DND-41 (cell line): Measurements from ENCODE around the gene PGRMC1.

ENCODE experiments used
- ATAC-seq: fragments of 200-7000 bp; cut with Tn5 transposase; 3 replicates; pipeline ENCODE4 v1.9.1; 2021; ENCODE audit warnings: low read depth; ENCODE audit not compliant: insufficient read depth
- DNase-seq: peaks from one replicate; pipeline ENCODE4 v3.0.0-alpha.2; 2020
- H2AFZ ChIP-seq: 2 replicates; pipeline ENCODE4 v1.6.0; 2012; ENCODE audit warnings: low read depth, low read length
- H3K27ac ChIP-seq: 2 replicates; pipeline ENCODE4 v1.5.1; 2012; ENCODE audit warnings: low read length, inconsistent platforms
- H3K27me3 ChIP-seq: fragments of 200-600 bp; sonication (generic); 2 replicates; pipeline ENCODE4 v1.6.0; 2012; ENCODE audit warnings: low read length, mild to moderate bottlenecking, inconsistent platforms; ENCODE audit not compliant: insufficient read depth, poor library complexity
- H3K36me3 ChIP-seq: 2 replicates; pipeline ENCODE4 v1.5.1; 2012; ENCODE audit warnings: low read length, inconsistent platforms; ENCODE audit not compliant: insufficient read depth
- H3K4me1 ChIP-seq: 2 replicates; pipeline ENCODE4 v1.5.1; 2012; ENCODE audit warnings: mild to moderate bottlenecking, low read length; ENCODE audit not compliant: insufficient read depth
- H3K4me2 ChIP-seq: 2 replicates; pipeline ENCODE4 v1.6.0; 2012; ENCODE audit warnings: mild to moderate bottlenecking, moderate library complexity, low read length, inconsistent platforms; ENCODE audit not compliant: insufficient read depth
- H3K4me3 ChIP-seq, 2 experiments: fragments of 200-600 bp in 1 of 2; shearing (Covaris generic) in 1 of 2; 2 replicates each; pipeline ENCODE4 v1.5.1; 2012 to 2016; ENCODE audit warnings: inconsistent platforms in 2 of 2, low read length in 2 of 2, mild to moderate bottlenecking in 2 of 2, low read depth in 1 of 2, moderate library complexity in 1 of 2
- H3K79me2 ChIP-seq: 2 replicates; pipeline ENCODE4 v1.6.0; 2012; ENCODE audit warnings: low read length, inconsistent platforms; ENCODE audit not compliant: insufficient read depth
- H3K9ac ChIP-seq: 2 replicates; pipeline ENCODE4 v1.6.0; 2012; ENCODE audit warnings: low read depth, mild to moderate bottlenecking, inconsistent platforms, low read length, moderate library complexity
- H3K9me3 ChIP-seq: 2 replicates; pipeline ENCODE4 v1.5.1; 2012; ENCODE audit warnings: low read length, moderate library complexity, mild to moderate bottlenecking, inconsistent platforms; ENCODE audit not compliant: insufficient read depth, severe bottlenecking
- H4K20me1 ChIP-seq: 2 replicates; pipeline ENCODE4 v1.6.0; 2012; ENCODE audit warnings: low read length; ENCODE audit not compliant: insufficient read depth
- CTCF ChIP-seq: IDR thresholded peaks from 2 replicates; pipeline ENCODE4 v1.5.1; 2012; ENCODE audit warnings: borderline replicate concordance, low read length, moderate library complexity, mild to moderate bottlenecking; ENCODE audit not compliant: poor library complexity, severe bottlenecking; ENCODE audit errors: extremely low read depth
- EZH2 ChIP-seq: IDR thresholded peaks from 3 replicates; pipeline ENCODE4 v1.6.1; 2012; ENCODE audit warnings: borderline replicate concordance, low read depth, mild to moderate bottlenecking, moderate library complexity, low read length, inconsistent platforms; ENCODE audit not compliant: severe bottlenecking

PGRMC1 gene

GRCh38 chrX:119237562-119237942 lies 1.5 kb downstream of the PGRMC1 start:
- peaks cover 34% of the 10 kb centered on the region for H3K79me2 ChIP-seq
- H3K9me3 ChIP-seq, result no peaks in the 10 kb centered on the region
- H3K36me3 ChIP-seq, result peaks cover 32% of the 10 kb centered on the region
- ATAC-seq, result no peak
- no peak for TF ChIP-seq CTCF
- no peak for TF ChIP-seq EZH2
- no peak for DNase-seq
- peak overlapping the region; percentile 86 for H2AFZ ChIP-seq
- peak overlapping the region; percentile 89 for H3K9ac ChIP-seq
- H3K4me1 ChIP-seq, result peaks cover 31% of the 10 kb centered on the region
- peak overlapping the region; percentile 74 for H3K27ac ChIP-seq
- peaks cover 9% of the 10 kb centered on the region; the same call in 1 of the 2 replicates for H4K20me1 ChIP-seq
- H3K27me3 ChIP-seq, result peaks cover 14% of the 10 kb centered on the region
- H3K4me2 ChIP-seq, result peak overlapping the region; percentile 88
- peak overlapping the region; percentile 66 to 92; a peak in 3 of 4 replicates for H3K4me3 ChIP-seq

DNA sequence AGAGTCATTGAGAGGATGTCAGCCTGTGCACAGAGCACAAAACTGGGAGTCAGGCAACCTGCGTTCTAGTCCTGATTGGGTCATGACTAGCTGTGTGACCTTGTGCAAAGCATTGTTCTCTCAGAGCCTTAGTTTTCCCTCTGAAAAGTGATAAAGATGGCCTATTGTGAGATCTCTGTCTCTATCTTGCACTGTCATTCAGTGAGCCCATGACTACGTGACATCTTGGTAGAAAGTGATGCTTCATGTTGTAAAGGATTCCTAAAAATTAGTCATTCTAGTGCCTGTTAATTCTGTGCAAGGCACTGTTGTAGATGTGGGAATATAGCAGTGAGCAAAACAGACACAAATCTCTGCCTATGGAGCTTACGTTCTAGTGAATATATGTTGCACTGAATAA lies 2.5 kb downstream of the PGRMC1 start:
- peaks cover 14% of the 10 kb centered on the region for H3K27me3 ChIP-seq
- peaks cover 34% of the 10 kb centered on the region for H3K79me2 ChIP-seq
- H3K36me3 ChIP-seq, result peaks cover 42% of the 10 kb centered on the region
- no peaks in the 10 kb centered on the region for H3K9me3 ChIP-seq
- peak overlapping the region in 1 of 2 experiments; percentile 43; a peak in 2 of 4 replicates for H3K4me3 ChIP-seq
- no peak for TF ChIP-seq CTCF
- TF ChIP-seq EZH2, result no peak
- H4K20me1 ChIP-seq, result peaks cover 9% of the 10 kb centered on the region; the same call in 1 of the 2 replicates
- H3K9ac ChIP-seq, result no peak overlapping the region
- no peak overlapping the region for H3K27ac ChIP-seq
- H2AFZ ChIP-seq, result no peak overlapping the region
- H3K4me2 ChIP-seq, result peak overlapping the region; percentile 88
- ATAC-seq, result no peak
- no peak for DNase-seq
- peaks cover 31% of the 10 kb centered on the region for H3K4me1 ChIP-seq

- TF ChIP-seq EZH2 (no peak), CTCF (no peak)
- Histone ChIP-seq H3K27ac (no peak overlapping the region), H4K20me1 (peaks cover 9% of the 10 kb centered on the region; the same call in 1 of the 2 replicates), H3K9ac (no peak overlapping the region), H3K9me3 (no peaks in the 10 kb centered on the region), H3K79me2 (peaks cover 34% of the 10 kb centered on the region), H2AFZ (no peak overlapping the region), H3K4me3 (no peak overlapping the region), H3K27me3 (peaks cover 2% of the 10 kb centered on the region), H3K4me1 (peaks cover 28% of the 10 kb centered on the region), H3K36me3 (peaks cover 50% of the 10 kb centered on the region), H3K4me2 (no peak overlapping the region)
- no peak for ATAC-seq
- DNase-seq, result no peak
Measured at GRCh38 chrX:119240356-119240755, 4.3 kb downstream of the PGRMC1 start.
